Thyroid gland (tissue), 4 donors: ENCODE results near the gene SFXN2. TPM values are rescaled to one million over a fixed set of nuclear protein-coding genes. Genes with fewer than 3 reads are reported as not detected.

Experiments
- DNase-seq, 2 donors: peaks; one replicate each; pipeline ENCODE4 v3.0.0-alpha.2; 2019
- H3K27ac ChIP-seq, 3 donors: fragments of 200-600 bp; sonication (generic); 1 replicate in 2 of 3; 2 replicates in 1 of 3; pipeline ENCODE4 v1.5.1; 2016 to 2019; ENCODE audit warnings: mild to moderate bottlenecking in 1 of 3, moderate library complexity in 1 of 3
- H3K27me3 ChIP-seq: fragments of 200-600 bp; sonication (generic); one replicate; pipeline ENCODE4 v1.5.1; 2019
- H3K36me3 ChIP-seq, 2 donors: fragments of 200-600 bp; sonication (generic); one replicate each; pipeline ENCODE4 v1.5.1; 2016 to 2019
- H3K4me1 ChIP-seq, 2 donors: fragments of 200-600 bp; sonication (generic); one replicate each; pipeline ENCODE4 v1.5.1; 2017 to 2019
- H3K4me3 ChIP-seq, 3 donors: fragments of 200-600 bp; sonication (generic); replicated peaks in 1 of 3; 1 replicate in 2 of 3; 2 replicates in 1 of 3; pipeline ENCODE4 v1.5.1; 2016; ENCODE audit warnings: mild to moderate bottlenecking in 1 of 3
- H3K9me3 ChIP-seq: fragments of 200-600 bp; sonication (generic); one replicate; pipeline ENCODE4 v1.5.1; 2017
- POLR2A ChIP-seq, 2 donors: fragments of 450-650 bp; IDR thresholded peaks; one replicate each; pipeline ENCODE4 v1.6.1; 2017; ENCODE audit warnings: antibody characterized with exemption in 2 of 2, mild to moderate bottlenecking in 2 of 2, moderate library complexity in 1 of 2
- WGBS, 2 donors: methylation state at CpG; one replicate each; pipeline ENCODE4 v1.1.5; 2017; 5-methylcytosine and 5-hydroxymethylcytosine counted together
- intact Hi-C: fragments of 100-400 bp; cut with DNase I; formaldehyde crosslinking; loops from one replicate; pipeline ENCODE4 v1.15.1; 2023
- total RNA-seq, 4 donors: library from RNA; depleted of rRNA; stranded (reverse); fragments of >200 nt; gene quantifications; one replicate each; pipeline ENCODE4 v1.2.3, GENCODE V29; 2016
- TF ChIP-seq, protein P1 (sequence below), 6 experiments: fragments of 200-600 bp in 3 of 6; fragments of 450-650 bp in 3 of 6; sonication (generic) in 3 of 6; IDR thresholded peaks; one replicate each; pipeline ENCODE4 v1.5.1; 2016 to 2019; ENCODE audit warnings: antibody characterized with exemption in 6 of 6, mild to moderate bottlenecking in 2 of 6, inconsistent platforms in 1 of 6, moderate library complexity in 1 of 6

Gene SFXN2
- total RNA-seq, 4 donors from 2014 or later: 5.1 to 38.4 (median 20.9) TPM

DNA sequence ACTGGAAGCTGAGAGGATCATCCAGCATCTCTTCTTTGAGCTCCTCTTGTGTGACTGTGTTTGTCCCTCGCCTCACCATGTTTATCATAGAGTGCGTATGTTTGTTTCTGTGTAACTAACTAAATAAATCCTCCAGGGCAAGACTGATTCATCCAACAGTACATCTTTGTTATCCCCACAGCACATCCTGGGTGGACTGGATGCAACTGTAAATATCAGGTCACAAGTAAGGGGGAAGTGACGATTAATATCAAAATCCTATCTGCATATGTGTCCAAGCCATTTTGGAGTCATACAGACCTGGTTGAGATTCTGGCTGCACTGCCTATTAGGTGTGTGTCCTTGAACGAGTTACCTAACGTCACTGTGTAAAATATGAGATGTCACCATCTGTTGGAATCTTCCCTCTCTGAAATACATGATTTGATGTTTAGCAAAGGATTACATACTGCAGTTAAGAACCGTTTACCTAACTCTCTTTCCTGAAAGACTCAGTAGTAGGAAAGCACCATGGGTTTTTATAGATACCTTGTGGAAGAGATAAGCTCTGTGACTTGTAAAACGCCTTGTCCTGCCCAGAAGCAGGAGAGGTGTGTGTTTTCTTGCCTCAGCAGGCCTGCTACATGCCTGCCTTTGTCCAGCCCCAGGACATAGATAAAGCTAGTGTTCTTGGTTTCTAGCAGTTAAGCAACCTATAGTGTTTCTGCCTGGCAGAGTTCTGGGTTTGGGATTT, 55.1 kb downstream of the SFXN2 start:
- 78 to 79% methylated on average over 7 of the region's 7 CpGs for WGBS, 2 donors
- peaks cover 68 to 73% of the 10 kb centered on the region in 2 donors for H3K4me1 ChIP-seq
- no peaks in the 10 kb centered on the region for H3K36me3 ChIP-seq
- no peaks in the 10 kb centered on the region for H3K9me3 ChIP-seq
- H3K27me3 ChIP-seq: no peaks in the 10 kb centered on the region
- intact Hi-C loops: no loop called here
- no peak for TF ChIP-seq POLR2A (IDR thresholded peaks at IDR 0.05)
- TF ChIP-seq, protein P1, sequence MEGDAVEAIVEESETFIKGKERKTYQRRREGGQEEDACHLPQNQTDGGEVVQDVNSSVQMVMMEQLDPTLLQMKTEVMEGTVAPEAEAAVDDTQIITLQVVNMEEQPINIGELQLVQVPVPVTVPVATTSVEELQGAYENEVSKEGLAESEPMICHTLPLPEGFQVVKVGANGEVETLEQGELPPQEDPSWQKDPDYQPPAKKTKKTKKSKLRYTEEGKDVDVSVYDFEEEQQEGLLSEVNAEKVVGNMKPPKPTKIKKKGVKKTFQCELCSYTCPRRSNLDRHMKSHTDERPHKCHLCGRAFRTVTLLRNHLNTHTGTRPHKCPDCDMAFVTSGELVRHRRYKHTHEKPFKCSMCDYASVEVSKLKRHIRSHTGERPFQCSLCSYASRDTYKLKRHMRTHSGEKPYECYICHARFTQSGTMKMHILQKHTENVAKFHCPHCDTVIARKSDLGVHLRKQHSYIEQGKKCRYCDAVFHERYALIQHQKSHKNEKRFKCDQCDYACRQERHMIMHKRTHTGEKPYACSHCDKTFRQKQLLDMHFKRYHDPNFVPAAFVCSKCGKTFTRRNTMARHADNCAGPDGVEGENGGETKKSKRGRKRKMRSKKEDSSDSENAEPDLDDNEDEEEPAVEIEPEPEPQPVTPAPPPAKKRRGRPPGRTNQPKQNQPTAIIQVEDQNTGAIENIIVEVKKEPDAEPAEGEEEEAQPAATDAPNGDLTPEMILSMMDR (IDR thresholded peaks at IDR 0.05): no peak
- no peak overlapping the region for H3K4me3 ChIP-seq
- H3K27ac ChIP-seq: peak overlapping the region; percentile 55 to 99 (median 96)
- DNase-seq: no peak

DNA sequence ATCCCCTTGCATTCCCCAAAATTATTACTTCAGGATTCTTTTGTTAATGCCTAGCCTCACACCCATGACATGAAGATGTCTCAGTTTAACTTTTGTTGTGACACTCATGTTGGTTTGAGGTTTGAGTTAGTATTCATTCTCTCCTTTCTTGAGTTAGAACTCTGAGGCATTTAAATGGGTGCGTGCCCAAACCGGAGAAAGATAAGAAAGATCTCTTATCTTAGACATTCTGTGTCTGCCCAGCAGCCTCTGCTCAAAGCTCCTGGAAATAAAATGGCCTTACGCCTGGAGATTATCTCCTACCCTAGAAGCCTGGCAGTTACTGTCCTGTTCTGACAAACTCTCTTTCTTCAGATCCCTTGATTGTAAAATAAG, 55.7 kb downstream of the SFXN2 start:
- intact Hi-C loops: no loop called here
- H3K4me1 ChIP-seq: peaks cover 68 to 73% of the 10 kb centered on the region in 2 donors
- no peak for TF ChIP-seq POLR2A (IDR thresholded peaks at IDR 0.05)
- TF ChIP-seq, protein P1 (IDR thresholded peaks at IDR 0.05): no peak
- no peak for DNase-seq
- no peaks in the 10 kb centered on the region for H3K9me3 ChIP-seq
- WGBS, 2 donors: 85 to 89% methylated on average over 3 of the region's 3 CpGs
- H3K36me3 ChIP-seq: no peaks in the 10 kb centered on the region
- H3K27ac ChIP-seq: peak overlapping the region; percentile 55 to 99 (median 96)
- no peaks in the 10 kb centered on the region for H3K27me3 ChIP-seq
- no peak overlapping the region for H3K4me3 ChIP-seq

DNA sequence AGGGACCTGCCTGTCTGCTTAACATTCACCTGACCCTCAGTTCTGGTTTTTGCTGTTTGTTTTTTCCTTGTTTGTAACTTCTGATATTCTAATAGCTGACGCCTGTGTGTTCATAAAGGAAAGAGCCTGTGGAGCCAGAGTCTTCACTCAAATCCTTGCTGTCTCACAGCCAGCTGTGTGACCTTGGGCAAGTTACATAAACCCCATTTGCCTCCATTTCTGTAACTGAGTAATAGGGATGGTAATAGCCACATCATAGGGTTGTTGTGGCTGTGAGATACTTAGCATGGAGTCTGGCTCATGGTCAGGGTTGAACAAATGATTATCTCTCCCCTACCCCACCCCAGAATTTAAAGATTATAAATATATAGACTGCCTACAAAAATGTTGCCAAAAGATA, 56.4 kb downstream of the SFXN2 start:
- H3K4me1 ChIP-seq: peaks cover 65 to 74% of the 10 kb centered on the region in 2 donors
- no peaks in the 10 kb centered on the region for H3K36me3 ChIP-seq
- H3K4me3 ChIP-seq: no peak overlapping the region
- no peaks in the 10 kb centered on the region for H3K27me3 ChIP-seq
- TF ChIP-seq, protein P1 (IDR thresholded peaks at IDR 0.05): no peak
- no peak for TF ChIP-seq POLR2A (IDR thresholded peaks at IDR 0.05)
- DNase-seq: no peak
- H3K27ac ChIP-seq: peak overlapping the region; percentile 55 to 99 (median 96)
- no peaks in the 10 kb centered on the region for H3K9me3 ChIP-seq
- intact Hi-C loops: no loop called here
- 79 to 89% methylated on average over 1 of the region's 1 CpG for WGBS, 2 donors

DNA sequence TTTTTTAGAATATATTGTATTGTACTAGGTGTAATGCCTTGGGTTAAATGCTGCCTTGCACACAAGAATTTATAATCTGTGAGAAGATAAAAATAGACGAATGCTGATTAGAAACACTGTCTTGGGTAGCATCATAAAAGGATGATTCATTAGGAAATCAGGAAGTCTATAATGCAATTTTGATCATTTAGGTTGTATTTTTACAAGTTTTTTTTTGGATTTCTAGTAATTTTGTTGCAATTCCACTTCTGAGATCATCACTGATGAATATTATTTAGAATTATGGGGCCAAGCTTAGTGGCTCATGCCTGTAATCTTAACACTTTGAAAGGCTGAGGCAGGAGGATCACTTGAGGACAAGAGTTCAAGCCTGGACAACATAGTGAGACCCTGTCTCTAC, 58.9 kb downstream of the SFXN2 start:
- Histone ChIP-seq H3K36me3 (no peaks in the 10 kb centered on the region), H3K27me3 (no peaks in the 10 kb centered on the region), H3K27ac (peak overlapping the region; percentile 96 to 99 (median 98)), H3K9me3 (no peaks in the 10 kb centered on the region), H3K4me3 (no peak overlapping the region), H3K4me1 (peaks cover 75 to 87% of the 10 kb centered on the region in 2 donors)
- intact Hi-C loops: no loop called here
- no peak for TF ChIP-seq POLR2A (IDR thresholded peaks at IDR 0.05)
- TF ChIP-seq, protein P1 (IDR thresholded peaks at IDR 0.05): no peak
- 58 to 86% methylated on average over 1 of the region's 1 CpG for WGBS, 2 donors
- DNase-seq: no peak

DNA sequence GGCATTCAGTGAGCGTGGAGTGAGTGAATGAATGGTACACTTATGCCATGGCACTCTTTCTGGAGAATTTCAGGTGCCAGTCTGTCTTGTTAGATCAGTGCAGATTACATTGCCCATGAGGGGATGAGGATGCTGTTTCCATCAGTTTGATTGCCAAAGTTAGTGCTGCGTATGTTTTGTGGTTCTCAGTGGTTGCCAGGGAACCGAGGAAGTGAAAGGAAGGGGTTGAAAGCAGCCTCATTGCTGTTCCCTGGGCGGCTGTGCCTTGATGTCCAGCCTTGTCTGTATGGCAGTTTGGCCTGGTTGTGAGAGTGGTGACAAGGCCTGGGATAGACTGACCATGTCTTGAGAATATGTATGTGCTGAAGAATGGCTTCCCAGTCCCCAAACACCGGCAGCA, 59.5 kb downstream of the SFXN2 start:
- TF ChIP-seq, protein P1 (IDR thresholded peaks at IDR 0.05): no peak
- no peak for TF ChIP-seq POLR2A (IDR thresholded peaks at IDR 0.05)
- Histone ChIP-seq H3K27ac (peak overlapping the region; percentile 96 to 99 (median 98)), H3K4me1 (peaks cover 82 to 87% of the 10 kb centered on the region in 2 donors), H3K9me3 (no peaks in the 10 kb centered on the region), H3K27me3 (no peaks in the 10 kb centered on the region), H3K4me3 (no peak overlapping the region), H3K36me3 (no peaks in the 10 kb centered on the region)
- peak in 1 of 2 donors; percentile 38 for DNase-seq
- intact Hi-C loops: no loop called here
- WGBS, 2 donors: 68 to 71% methylated on average over 5 of the region's 5 CpGs
